A673 (cell line): Measurements from ENCODE around the gene SLIT3. TPM values are rescaled to one million over a fixed set of nuclear protein-coding genes. Genes with fewer than 3 reads are reported as not detected.

Experiments used
- BruUV-seq: library from RNA; stranded (reverse); fragments of 400-500 nt; replicated peaks from 2 replicates; lab custom pipeline; 2021; lab: Mats Ljungman, UMichigan
- CTCF ChIA-PET: fragments of 300-600 bp; sonication (Branson Sonifier 250); formaldehyde crosslinking; loops from one replicate; lab custom pipeline; 2022; ENCODE audit warnings: antibody characterized with exemption; lab: Charles Lee
- POLR2A ChIA-PET: fragments of 300-600 bp; sonication (Branson Sonifier 250); formaldehyde crosslinking; loops from one replicate; lab custom pipeline; 2022; ENCODE audit warnings: antibody characterized with exemption; ENCODE audit not compliant: low non-redundant PET; lab: Charles Lee
- DNase-seq: peaks from one replicate; pipeline ENCODE4 v3.0.0-alpha.2; 2015; ENCODE audit warnings: low spot score
- H3K27ac ChIP-seq: fragments of 200-600 bp; sonication (generic); 2 replicates; pipeline ENCODE4 v1.5.1; 2016; ENCODE audit warnings: mixed run types, low read depth, mild to moderate bottlenecking, mixed read lengths, antibody characterized with exemption, low read length; ENCODE audit not compliant: poor library complexity, severe bottlenecking
- H3K27me3 ChIP-seq: fragments of 200-600 bp; sonication (generic); replicated peaks from 2 replicates; pipeline ENCODE4 v1.6.1; 2017; ENCODE audit warnings: mixed run types, low read depth, mild to moderate bottlenecking, mixed read lengths, antibody characterized with exemption, low read length; ENCODE audit not compliant: insufficient read depth, poor library complexity
- H3K36me3 ChIP-seq: fragments of 200-600 bp; sonication (generic); 2 replicates; pipeline ENCODE4 v1.6.1; 2016; ENCODE audit warnings: mixed run types, mild to moderate bottlenecking, mixed read lengths, antibody characterized with exemption, low read length; ENCODE audit not compliant: insufficient read depth, poor library complexity, severe bottlenecking
- H3K4me1 ChIP-seq: fragments of 200-600 bp; sonication (generic); 2 replicates; pipeline ENCODE4 v1.6.1; 2017; ENCODE audit warnings: mixed run types, mild to moderate bottlenecking, mixed read lengths, antibody characterized with exemption, low read length; ENCODE audit not compliant: insufficient read depth, poor library complexity, severe bottlenecking
- H3K4me3 ChIP-seq: fragments of 200-600 bp; sonication (generic); 2 replicates; pipeline ENCODE4 v1.5.1; 2016; ENCODE audit warnings: low read depth, mixed run types, mild to moderate bottlenecking, mixed read lengths, low read length; ENCODE audit not compliant: poor library complexity, severe bottlenecking
- H3K9me3 ChIP-seq: fragments of 200-600 bp; sonication (generic); 2 replicates; pipeline ENCODE4 v1.6.1; 2016; ENCODE audit warnings: mixed run types, low read depth, mild to moderate bottlenecking, mixed read lengths, antibody characterized with exemption, low read length; ENCODE audit not compliant: poor library complexity, severe bottlenecking
- EZH2 ChIP-seq: fragments of 200-600 bp; sonication (generic); IDR thresholded peaks from 2 replicates; pipeline ENCODE4 v1.6.1; 2017; ENCODE audit warnings: borderline replicate concordance, low read depth, mild to moderate bottlenecking, mixed read lengths, antibody characterized with exemption, low read length; ENCODE audit not compliant: poor library complexity, severe bottlenecking
- intact Hi-C: fragments of 100-400 bp; cut with micrococcal nuclease; formaldehyde crosslinking; loops from one replicate; pipeline ENCODE4 v1.10.0; 2022; ENCODE audit not compliant: unreplicated experiment
- total RNA-seq: library from RNA; stranded (reverse); gene quantifications from 2 replicates; pipeline ENCODE4 v1.2.3, GENCODE V29; 2021
- TF ChIP-seq, protein P1 (sequence below): fragments of 300-800, 200-600 bp; sonication (generic); conservative IDR thresholded peaks from 2 replicates; pipeline ENCODE4 v1.5.1; 2017; ENCODE audit warnings: low read depth, mild to moderate bottlenecking, antibody characterized with exemption, low read length, moderate library complexity, mixed read lengths

Gene SLIT3
- total RNA-seq, 1 experiment from 2014 or later = not detected

DNA sequence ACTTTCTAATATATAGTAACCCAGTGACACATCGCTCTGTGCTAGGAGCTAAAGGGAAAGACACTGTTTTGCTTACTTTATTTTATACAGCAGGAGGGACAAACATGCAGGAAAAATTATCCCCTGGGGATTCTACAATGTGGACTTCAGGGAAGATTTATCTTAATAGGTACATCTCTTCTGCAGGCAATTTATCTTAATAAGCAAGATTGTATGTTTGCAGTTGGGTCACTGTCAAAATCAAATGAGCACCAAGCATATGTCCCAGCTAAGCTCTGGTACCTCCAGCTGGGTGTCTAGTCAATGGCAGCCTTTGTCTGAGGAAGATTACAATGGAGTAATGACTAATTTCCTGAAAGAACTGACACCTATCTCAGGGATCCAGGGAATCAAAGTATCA is 411.9 kb downstream of the SLIT3 start:
- ChIA-PET CTCF (no interaction called here), POLR2A (no interaction called here)
- Histone ChIP-seq H3K27ac (no peak overlapping the region), H3K9me3 (no peaks in the 10 kb centered on the region), H3K4me1 (no peaks in the 10 kb centered on the region), H3K36me3 (no peaks in the 10 kb centered on the region), H3K4me3 (no peak overlapping the region), H3K27me3 (peaks cover 93% of the 10 kb centered on the region)
- DNase-seq = no peak
- no TSS peak for BruUV-seq
- intact Hi-C loops = no loop called here
- no peak for TF ChIP-seq EZH2
- TF ChIP-seq, protein P1, sequence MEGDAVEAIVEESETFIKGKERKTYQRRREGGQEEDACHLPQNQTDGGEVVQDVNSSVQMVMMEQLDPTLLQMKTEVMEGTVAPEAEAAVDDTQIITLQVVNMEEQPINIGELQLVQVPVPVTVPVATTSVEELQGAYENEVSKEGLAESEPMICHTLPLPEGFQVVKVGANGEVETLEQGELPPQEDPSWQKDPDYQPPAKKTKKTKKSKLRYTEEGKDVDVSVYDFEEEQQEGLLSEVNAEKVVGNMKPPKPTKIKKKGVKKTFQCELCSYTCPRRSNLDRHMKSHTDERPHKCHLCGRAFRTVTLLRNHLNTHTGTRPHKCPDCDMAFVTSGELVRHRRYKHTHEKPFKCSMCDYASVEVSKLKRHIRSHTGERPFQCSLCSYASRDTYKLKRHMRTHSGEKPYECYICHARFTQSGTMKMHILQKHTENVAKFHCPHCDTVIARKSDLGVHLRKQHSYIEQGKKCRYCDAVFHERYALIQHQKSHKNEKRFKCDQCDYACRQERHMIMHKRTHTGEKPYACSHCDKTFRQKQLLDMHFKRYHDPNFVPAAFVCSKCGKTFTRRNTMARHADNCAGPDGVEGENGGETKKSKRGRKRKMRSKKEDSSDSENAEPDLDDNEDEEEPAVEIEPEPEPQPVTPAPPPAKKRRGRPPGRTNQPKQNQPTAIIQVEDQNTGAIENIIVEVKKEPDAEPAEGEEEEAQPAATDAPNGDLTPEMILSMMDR = no peak

DNA sequence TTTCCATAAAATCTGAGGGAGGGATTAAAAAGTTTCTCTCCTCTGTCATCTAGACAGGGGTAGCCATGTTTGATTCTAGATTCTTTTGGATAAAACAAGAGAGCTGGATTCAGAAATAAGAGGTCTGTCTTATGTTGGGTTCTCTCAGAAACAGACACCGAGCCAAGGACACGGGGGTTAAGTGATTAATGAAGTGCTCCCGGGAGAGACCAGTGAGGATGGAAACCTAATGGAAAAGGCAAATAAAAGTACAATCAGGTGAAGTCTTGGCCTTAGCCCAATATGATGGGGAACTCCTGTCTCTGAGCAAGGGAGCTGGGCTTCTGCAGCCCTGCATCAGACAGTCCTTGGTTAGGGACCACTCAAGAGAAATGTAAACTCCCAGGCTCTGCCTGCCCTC is 413.0 kb downstream of the SLIT3 start:
- no peaks in the 10 kb centered on the region for H3K9me3 ChIP-seq
- no TSS peak for BruUV-seq
- DNase-seq = no peak
- H3K27me3 ChIP-seq = peaks cover 84% of the 10 kb centered on the region
- TF ChIP-seq, protein P1 = no peak
- TF ChIP-seq EZH2 = no peak
- ChIA-PET CTCF (no interaction called here), POLR2A (no interaction called here)
- no peak overlapping the region for H3K27ac ChIP-seq
- H3K4me1 ChIP-seq = no peaks in the 10 kb centered on the region
- H3K36me3 ChIP-seq = no peaks in the 10 kb centered on the region
- H3K4me3 ChIP-seq = no peak overlapping the region
- intact Hi-C loops = no loop called here

DNA sequence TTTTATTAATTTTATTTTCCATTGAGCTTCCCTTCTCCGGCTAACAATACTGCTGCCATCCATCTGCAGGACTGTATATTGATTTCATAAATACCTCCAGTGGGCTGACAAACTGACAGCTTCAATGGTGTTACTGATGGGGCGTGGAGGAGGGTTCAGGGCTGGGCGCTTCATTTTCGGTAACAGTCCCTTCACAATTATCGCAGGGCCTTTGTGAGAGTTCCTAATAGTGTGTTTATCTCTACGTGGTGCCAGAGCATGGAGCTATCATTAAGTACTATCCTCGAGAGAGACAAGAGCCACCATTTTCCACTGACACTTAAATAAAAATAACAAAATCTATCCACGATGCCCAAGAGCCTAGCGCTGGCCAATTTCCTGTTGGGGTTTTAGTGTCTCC is 414.8 kb downstream of the SLIT3 start:
- H3K27me3 ChIP-seq = peaks cover 77% of the 10 kb centered on the region
- no TSS peak for BruUV-seq
- no peak for DNase-seq
- no peaks in the 10 kb centered on the region for H3K4me1 ChIP-seq
- no peaks in the 10 kb centered on the region for H3K36me3 ChIP-seq
- TF ChIP-seq, protein P1 = no peak
- TF ChIP-seq EZH2 = no peak
- ChIA-PET POLR2A (no interaction called here), CTCF (interaction anchor here (0.6 kb wide), 1 partner anchor 12 kb away, joined by 4 read pairs; no protein-coding TSS in a partner anchor)
- no peak overlapping the region for H3K4me3 ChIP-seq
- intact Hi-C loops = no loop called here
- no peak overlapping the region for H3K27ac ChIP-seq
- H3K9me3 ChIP-seq = no peaks in the 10 kb centered on the region
